OCI-LY7 (cell line): Measurements from ENCODE around the gene TPRG1L. TPM values are rescaled to one million over a fixed set of nuclear protein-coding genes. Genes with fewer than 3 reads are reported as not detected.

Experiments used
- BruUV-seq: library from RNA; stranded (reverse); fragments of 400-500 nt; replicated peaks from 2 replicates; lab custom pipeline; 2021; lab: Mats Ljungman, UMichigan
- CTCF ChIA-PET: fragments of 300-600 bp; sonication (Branson Sonifier 250); formaldehyde crosslinking; loops from one replicate; lab custom pipeline; 2022; ENCODE audit warnings: antibody characterized with exemption; ENCODE audit not compliant: unreplicated experiment; lab: Charles Lee
- POLR2A ChIA-PET: fragments of 300-600 bp; sonication (Branson Sonifier 250); formaldehyde crosslinking; loops from one replicate; lab custom pipeline; 2022; ENCODE audit warnings: antibody characterized with exemption; lab: Charles Lee
- DNase-seq: peaks from one replicate; pipeline ENCODE4 v3.0.0-alpha.2; 2015; ENCODE audit warnings: low spot score
- H2AFZ ChIP-seq: fragments of 200-600 bp; sonication (generic), shearing (Covaris generic); 2 replicates; pipeline ENCODE4 v1.6.1; 2014; ENCODE audit warnings: mild to moderate bottlenecking, antibody characterized with exemption, low read length, moderate library complexity
- H3K27ac ChIP-seq: fragments of 200-600 bp; sonication (generic); 2 replicates; pipeline ENCODE4 v1.5.1; 2014; ENCODE audit warnings: mixed run types, low read depth, mild to moderate bottlenecking, moderate library complexity, low read length, inconsistent platforms; ENCODE audit not compliant: poor library complexity, severe bottlenecking
- H3K36me3 ChIP-seq: fragments of 200-600 bp; sonication (generic); 2 replicates; pipeline ENCODE4 v1.6.1; 2014; ENCODE audit warnings: mild to moderate bottlenecking, antibody characterized with exemption, low read length, moderate library complexity, mixed read lengths; ENCODE audit not compliant: insufficient read depth
- H3K4me1 ChIP-seq: fragments of 200-600 bp; sonication (generic); 2 replicates; pipeline ENCODE4 v1.5.1; 2014; ENCODE audit warnings: mild to moderate bottlenecking, low read length; ENCODE audit not compliant: insufficient read depth, poor library complexity, severe bottlenecking
- H3K4me2 ChIP-seq: fragments of 200-600 bp; sonication (generic); 2 replicates; pipeline ENCODE4 v1.6.1; 2014; ENCODE audit warnings: mild to moderate bottlenecking, low read length
- H3K4me3 ChIP-seq: fragments of 200-600 bp; sonication (generic); 2 replicates; pipeline ENCODE4 v1.5.1; 2014; ENCODE audit warnings: mild to moderate bottlenecking, low read depth, low read length; ENCODE audit not compliant: poor library complexity, severe bottlenecking
- H3K79me2 ChIP-seq: fragments of 200-600 bp; sonication (generic); 2 replicates; pipeline ENCODE4 v1.6.1; 2016; ENCODE audit warnings: low read depth, mild to moderate bottlenecking, low read length, moderate library complexity, mixed read lengths; ENCODE audit not compliant: insufficient read depth
- H3K9me2 ChIP-seq: fragments of 200-600 bp; sonication (generic); 2 replicates; pipeline ENCODE4 v1.6.1; 2016; ENCODE audit warnings: mild to moderate bottlenecking, low read length, mixed read lengths; ENCODE audit not compliant: insufficient read depth
- H3K9me3 ChIP-seq: fragments of 200-600 bp; sonication (generic); 2 replicates; pipeline ENCODE4 v1.6.1; 2014; ENCODE audit warnings: mild to moderate bottlenecking, mixed run types, low read length, mixed read lengths
- H4K20me1 ChIP-seq: fragments of 200-600 bp; sonication (generic); 2 replicates; pipeline ENCODE4 v1.6.1; 2014; ENCODE audit warnings: mild to moderate bottlenecking, antibody characterized with exemption, low read length, moderate library complexity, mixed read lengths; ENCODE audit not compliant: insufficient read depth
- EZH2phosphoT487 ChIP-seq: fragments of 200-600 bp; sonication (generic); IDR thresholded peaks from 2 replicates; pipeline ENCODE4 v1.6.1; 2018; ENCODE audit warnings: low read depth, borderline replicate concordance, mild to moderate bottlenecking, mixed run types, antibody characterized with exemption, low read length, moderate library complexity, mixed read lengths
- intact Hi-C: fragments of 100-400 bp; cut with micrococcal nuclease; formaldehyde crosslinking; loops from one replicate; pipeline ENCODE4 v1.10.0; 2022; ENCODE audit not compliant: unreplicated experiment
- total RNA-seq, 2 experiments: library from RNA; depleted of rRNA in 1 of 2; stranded (reverse); fragments of >200 nt in 1 of 2; shearing (Covaris generic) in 1 of 2; gene quantifications; 2 replicates each; pipeline ENCODE4 v1.2.3, GENCODE V29; 2014 to 2022
- TF ChIP-seq, protein P1 (sequence below): fragments of 200-600 bp; sonication (generic); conservative IDR thresholded peaks from 2 replicates; pipeline ENCODE4 v1.5.1; 2014; ENCODE audit warnings: mild to moderate bottlenecking, antibody characterized with exemption, low read length, moderate library complexity, mixed read lengths

The TPRG1L gene
- total RNA-seq, 2 experiments from 2014 or later = 3.1 to 6.8 TPM

- no TSS peak for BruUV-seq
- Histone ChIP-seq H3K9me3 (no peaks in the 10 kb centered on the region), H3K36me3 (no peaks in the 10 kb centered on the region), H3K9me2 (no peaks in the 10 kb centered on the region), H3K4me1 (no peaks in the 10 kb centered on the region), H3K4me3 (no peak overlapping the region), H3K4me2 (no peak overlapping the region), H2AFZ (no peak overlapping the region), H3K79me2 (no peaks in the 10 kb centered on the region), H4K20me1 (no peaks in the 10 kb centered on the region), H3K27ac (no peak overlapping the region)
- ChIA-PET POLR2A (no interaction called here), CTCF (no interaction called here)
- intact Hi-C loops = no loop called here
- no peak for TF ChIP-seq EZH2phosphoT487
- TF ChIP-seq, protein P1, sequence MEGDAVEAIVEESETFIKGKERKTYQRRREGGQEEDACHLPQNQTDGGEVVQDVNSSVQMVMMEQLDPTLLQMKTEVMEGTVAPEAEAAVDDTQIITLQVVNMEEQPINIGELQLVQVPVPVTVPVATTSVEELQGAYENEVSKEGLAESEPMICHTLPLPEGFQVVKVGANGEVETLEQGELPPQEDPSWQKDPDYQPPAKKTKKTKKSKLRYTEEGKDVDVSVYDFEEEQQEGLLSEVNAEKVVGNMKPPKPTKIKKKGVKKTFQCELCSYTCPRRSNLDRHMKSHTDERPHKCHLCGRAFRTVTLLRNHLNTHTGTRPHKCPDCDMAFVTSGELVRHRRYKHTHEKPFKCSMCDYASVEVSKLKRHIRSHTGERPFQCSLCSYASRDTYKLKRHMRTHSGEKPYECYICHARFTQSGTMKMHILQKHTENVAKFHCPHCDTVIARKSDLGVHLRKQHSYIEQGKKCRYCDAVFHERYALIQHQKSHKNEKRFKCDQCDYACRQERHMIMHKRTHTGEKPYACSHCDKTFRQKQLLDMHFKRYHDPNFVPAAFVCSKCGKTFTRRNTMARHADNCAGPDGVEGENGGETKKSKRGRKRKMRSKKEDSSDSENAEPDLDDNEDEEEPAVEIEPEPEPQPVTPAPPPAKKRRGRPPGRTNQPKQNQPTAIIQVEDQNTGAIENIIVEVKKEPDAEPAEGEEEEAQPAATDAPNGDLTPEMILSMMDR = no peak
- no peak for DNase-seq
Observed at GRCh38 chr1:3610527-3611169, 14.2 kb upstream of the TPRG1L start.

DNA sequence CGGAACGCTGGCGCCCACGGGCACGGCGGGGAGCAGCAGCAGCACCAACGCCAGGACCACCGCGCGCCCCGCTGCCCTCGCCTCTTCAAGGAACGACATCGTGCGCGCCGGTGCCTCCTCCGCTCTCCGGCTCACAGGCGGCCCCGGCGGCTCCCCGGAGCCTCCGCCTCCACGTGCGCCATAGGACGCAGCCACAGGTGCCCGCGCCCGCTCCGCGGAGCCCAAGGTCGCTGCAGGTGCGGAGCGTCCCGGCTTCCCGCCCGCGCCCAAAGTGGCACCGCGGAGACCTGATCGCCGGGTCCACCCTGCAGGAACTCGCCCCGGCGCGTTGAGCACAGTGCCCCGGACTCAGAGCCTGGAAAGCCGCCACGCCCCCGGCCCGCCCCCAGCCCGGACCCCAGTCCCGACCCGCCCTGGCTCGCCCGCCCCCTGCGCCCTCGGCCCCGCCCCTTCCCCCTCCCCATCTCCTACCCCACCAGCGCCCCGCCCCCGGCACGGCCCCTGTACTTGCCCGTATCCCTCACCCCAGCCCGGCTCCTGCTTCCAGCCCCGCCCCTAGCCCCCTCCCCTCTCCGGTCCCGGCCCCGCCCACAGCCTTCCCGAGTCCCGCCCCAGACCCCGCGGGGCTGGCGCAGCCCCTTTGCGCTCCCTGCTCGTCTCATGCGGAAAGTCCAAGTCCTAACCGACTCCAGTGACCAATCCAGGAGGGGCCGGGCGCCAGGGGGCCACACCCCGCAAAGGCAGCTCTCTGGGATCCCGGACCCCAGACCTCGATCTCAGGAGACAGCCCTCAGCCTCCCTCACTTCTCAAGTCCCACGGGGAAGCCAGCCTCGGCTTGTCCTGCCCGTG is 13.4 kb upstream of the TPRG1L start, which contains the start of gene MEGF6:
Gene MEGF6, minus strand, starts transcription at position 339 of the 850 bp plus-strand sequence. Its CDS starts 240 bp downstream, at position 99.
- no peak within 1 kb of the TSS for H3K27ac ChIP-seq
- H2AFZ ChIP-seq = no peak within 1 kb of the TSS
- H4K20me1 ChIP-seq = no peaks in the 10 kb centered on the region
- H3K4me1 ChIP-seq = no peaks in the 10 kb centered on the region
- no peaks in the 10 kb centered on the region for H3K9me2 ChIP-seq
- CTCF ChIA-PET = no interaction called here
- intact Hi-C loops = no loop called here
- H3K4me2 ChIP-seq = no peak within 1 kb of the TSS
- no peaks in the 10 kb centered on the region for H3K79me2 ChIP-seq
- BruUV-seq = no TSS peak
- H3K36me3 ChIP-seq = no peaks in the 10 kb centered on the region
- POLR2A ChIA-PET = no interaction called here
- H3K4me3 ChIP-seq = no peak within 1 kb of the TSS
- no peaks in the 10 kb centered on the region for H3K9me3 ChIP-seq
- DNase-seq = no peak
- TF ChIP-seq, protein P1 = no peak
- no peak for TF ChIP-seq EZH2phosphoT487

DNA sequence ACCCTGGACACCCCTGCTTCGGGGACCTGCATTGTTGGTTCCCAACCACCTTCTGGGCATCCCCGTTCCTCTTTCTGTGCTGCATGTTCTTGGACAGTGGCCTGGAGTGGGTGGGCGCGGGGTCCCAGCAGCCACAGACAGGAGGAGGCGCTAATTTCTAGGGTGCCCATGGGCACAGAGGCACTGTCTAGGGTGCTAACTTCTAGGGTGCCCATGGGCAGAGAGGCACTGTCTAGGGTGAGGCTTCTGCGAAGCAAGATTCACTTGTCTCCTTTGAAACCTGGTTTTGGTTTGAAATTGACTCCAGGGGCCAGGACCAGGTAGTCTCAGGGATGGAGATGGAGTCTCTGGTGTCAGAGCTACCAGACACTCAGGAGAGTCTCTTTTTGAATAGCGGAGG is 12.7 kb upstream of the TPRG1L start:
- H3K79me2 ChIP-seq = no peaks in the 10 kb centered on the region
- H3K9me2 ChIP-seq = no peaks in the 10 kb centered on the region
- H3K36me3 ChIP-seq = no peaks in the 10 kb centered on the region
- no peaks in the 10 kb centered on the region for H3K9me3 ChIP-seq
- TF ChIP-seq, protein P1 = no peak
- TF ChIP-seq EZH2phosphoT487 = no peak
- no peaks in the 10 kb centered on the region for H3K4me1 ChIP-seq
- ChIA-PET POLR2A (no interaction called here), CTCF (no interaction called here)
- intact Hi-C loops = no loop called here
- H2AFZ ChIP-seq = no peak overlapping the region
- no peak overlapping the region for H3K27ac ChIP-seq
- H4K20me1 ChIP-seq = no peaks in the 10 kb centered on the region
- no peak for DNase-seq
- no TSS peak for BruUV-seq
- no peak overlapping the region for H3K4me3 ChIP-seq
- H3K4me2 ChIP-seq = no peak overlapping the region
